ENCODE results near the gene SLC35B2. TPM values are rescaled to one million over a fixed set of nuclear protein-coding genes. Genes with fewer than 3 reads are reported as not detected.
"Not testable (repeated sequence)": the region's sequence is repeated elsewhere in the genome, so short reads cannot be mapped to it uniquely, and the experiment has no call there.

Gene SLC35B2
- polyA plus RNA-seq, 3 donors, result 46.7 to 56.2 (median 48.8) TPM

GRCh38 chr6:44247338-44248302 lies 9.7 kb downstream of the SLC35B2 start:
- DNase-seq (ENCODE audit: extremely low read depth in 1 of 11, low read depth in 9 of 11, low spot score in 4 of 11), result peak in 1 of 11 donors; percentile 47

- peak in 10 of 11 donors; percentile 84 to 96 (median 94) for DNase-seq (ENCODE audit: extremely low read depth in 1 of 11, low read depth in 9 of 11, low spot score in 4 of 11)
Observed at GRCh38 chr6:44246663-44247337, 10.5 kb downstream of the SLC35B2 start, which contains the start of gene HSP90AB1. TSS of gene HSP90AB1 (plus strand) at chr6:44247101. CDS start at chr6:44248630, 1,529 bp downstream.

- DNase-seq (ENCODE audit: extremely low read depth in 1 of 11, low read depth in 9 of 11, low spot score in 4 of 11), result peak in 8 of 11 donors; percentile 78 to 85 (median 83)
Observed at GRCh38 chr6:44245912-44246662, 11.2 kb downstream of the SLC35B2 start.

GRCh38 chr6:44245391-44245911 lies 11.9 kb downstream of the SLC35B2 start:
- DNase-seq (ENCODE audit: extremely low read depth in 1 of 11, low read depth in 9 of 11, low spot score in 4 of 11), result no peak

GRCh38 chr6:44243345-44243744 lies 14.0 kb downstream of the SLC35B2 start:
- DNase-seq (ENCODE audit: extremely low read depth in 1 of 11, low read depth in 9 of 11, low spot score in 4 of 11), result no peak

DNA sequence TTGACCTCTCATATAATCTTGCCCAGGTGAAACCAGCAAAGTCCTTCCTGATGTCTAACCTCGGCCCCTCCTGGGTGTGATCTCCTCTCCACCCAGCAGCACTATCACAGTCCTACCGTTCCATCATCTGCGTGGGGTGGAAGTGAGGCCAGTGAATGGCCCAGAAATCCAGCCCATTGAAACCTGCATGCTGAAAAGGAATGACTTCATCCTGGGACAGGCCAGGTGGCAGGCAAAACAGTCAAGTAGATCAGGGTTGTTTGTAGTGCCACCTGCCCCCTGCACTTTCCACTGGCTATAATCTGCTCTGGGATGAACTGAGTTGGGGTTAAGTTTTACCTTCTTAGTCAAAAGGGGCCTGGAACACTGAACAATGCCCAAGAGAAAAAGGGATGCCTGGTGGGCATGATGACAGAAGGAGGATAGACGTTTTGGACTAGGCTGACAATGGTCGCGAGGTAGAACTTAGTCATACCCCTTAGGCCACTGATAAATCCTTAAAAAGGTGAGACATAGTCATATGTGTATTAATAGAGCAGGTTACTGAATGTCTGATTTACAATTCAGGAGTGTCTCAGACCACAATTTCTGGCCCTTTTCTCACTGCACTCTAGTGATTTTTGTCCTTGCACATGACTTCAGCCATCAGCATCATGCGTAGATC lies 18.5 kb downstream of the SLC35B2 start:
- DNase-seq (ENCODE audit: extremely low read depth in 1 of 11, low read depth in 9 of 11, low spot score in 4 of 11), result no peak

- DNase-seq (ENCODE audit: extremely low read depth in 1 of 11, low read depth in 9 of 11, low spot score in 4 of 11), result peak in 1 of 11 donors; percentile 72
Observed at GRCh38 chr6:44237813-44238433, 19.4 kb downstream of the SLC35B2 start.

GRCh38 chr6:44237021-44237812 lies 20.1 kb downstream of the SLC35B2 start:
- DNase-seq (ENCODE audit: extremely low read depth in 1 of 11, low read depth in 9 of 11, low spot score in 4 of 11), result peak in 2 of 11 donors; percentile 82 to 87

- no peak for DNase-seq (ENCODE audit: extremely low read depth in 1 of 11, low read depth in 9 of 11, low spot score in 4 of 11)
Observed at GRCh38 chr6:44235891-44236516, 21.3 kb downstream of the SLC35B2 start.

DNA sequence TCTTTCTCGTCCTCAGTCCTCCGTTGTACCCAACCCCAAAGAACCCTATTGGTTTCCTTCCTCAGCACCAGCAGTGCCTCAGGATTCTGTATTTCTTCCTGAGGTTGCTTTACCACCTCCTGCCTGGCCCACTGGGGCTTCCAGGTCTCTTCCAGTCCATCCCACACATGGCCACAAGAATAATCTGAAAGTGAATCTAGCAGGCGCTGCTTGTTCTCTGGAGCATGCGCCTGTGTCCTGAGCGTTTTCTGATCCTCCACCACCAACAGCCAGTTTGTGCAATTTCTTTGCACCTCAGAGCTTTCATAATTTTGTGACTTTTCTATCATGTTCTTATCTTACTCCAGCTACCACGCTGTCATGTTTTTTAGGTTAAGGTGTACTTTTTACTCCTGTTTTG lies 22.1 kb downstream of the SLC35B2 start:
- no peak for DNase-seq (ENCODE audit: extremely low read depth in 1 of 11, low read depth in 9 of 11, low spot score in 4 of 11)

GRCh38 chr6:44234101-44235025 lies 23.0 kb downstream of the SLC35B2 start:
- DNase-seq (ENCODE audit: extremely low read depth in 1 of 11, low read depth in 9 of 11, low spot score in 4 of 11), result peak in 1 of 11 donors; percentile 79

- no peak for DNase-seq (ENCODE audit: extremely low read depth in 1 of 11, low read depth in 9 of 11, low spot score in 4 of 11)
Observed at GRCh38 chr6:44233567-44234100, 23.7 kb downstream of the SLC35B2 start.

DNA sequence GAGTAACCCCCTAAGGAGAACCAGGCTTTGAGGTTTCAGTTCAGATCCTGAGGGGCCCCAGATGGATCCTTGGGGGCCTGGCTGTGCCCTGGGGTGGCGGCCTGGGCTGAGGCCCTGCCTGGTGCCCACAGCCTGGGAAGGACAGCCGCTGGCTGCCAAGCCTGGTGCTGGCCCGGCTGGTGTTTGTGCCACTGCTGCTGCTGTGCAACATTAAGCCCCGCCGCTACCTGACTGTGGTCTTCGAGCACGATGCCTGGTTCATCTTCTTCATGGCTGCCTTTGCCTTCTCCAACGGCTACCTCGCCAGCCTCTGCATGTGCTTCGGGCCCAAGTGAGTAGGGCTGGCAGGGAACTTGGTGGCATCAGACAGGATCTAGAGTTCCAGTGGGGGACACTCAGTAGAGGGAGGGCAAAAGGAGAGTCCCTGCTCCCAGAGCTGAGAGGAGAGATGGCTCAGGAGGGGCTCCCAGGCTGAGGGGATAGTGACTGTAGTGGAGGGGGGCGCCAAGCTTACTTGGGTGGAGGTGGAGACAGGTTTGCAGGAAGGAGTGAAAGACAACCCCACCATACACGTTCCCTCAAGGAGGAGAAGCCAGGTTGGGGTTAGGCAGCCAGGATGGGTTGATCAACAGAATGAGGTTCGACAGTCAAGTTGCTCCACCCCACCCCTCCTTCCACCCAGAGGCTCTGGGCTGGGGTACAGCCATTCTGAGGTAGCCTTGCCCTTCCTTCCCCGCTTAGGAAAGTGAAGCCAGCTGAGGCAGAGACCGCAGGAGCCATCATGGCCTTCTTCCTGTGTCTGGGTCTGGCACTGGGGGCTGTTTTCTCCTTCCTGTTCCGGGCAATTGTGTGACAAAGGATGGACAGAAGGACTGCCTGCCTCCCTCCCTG lies 24.4 kb downstream of the SLC35B2 start:
- no peak for DNase-seq (ENCODE audit: extremely low read depth in 1 of 11, low read depth in 9 of 11, low spot score in 4 of 11)

DNA sequence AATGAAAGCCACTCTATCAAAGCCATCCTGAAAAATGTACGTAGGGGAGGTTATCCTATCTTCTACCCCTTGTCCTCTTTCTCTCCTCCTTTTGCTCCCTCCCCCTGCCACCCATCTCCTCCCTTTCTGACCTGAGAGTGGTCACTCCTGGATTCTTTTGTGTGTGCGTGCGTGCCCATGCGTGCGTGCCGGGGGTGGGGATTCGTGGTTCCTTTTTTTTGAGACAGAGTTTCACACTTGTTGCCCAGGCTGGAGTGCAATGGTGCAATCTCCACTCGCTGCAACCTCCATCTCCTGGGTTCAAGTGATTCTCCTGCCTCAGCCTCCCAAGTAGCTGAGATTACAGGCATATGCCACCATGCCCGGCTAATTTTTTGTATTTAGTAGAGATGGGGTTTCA lies 25.9 kb downstream of the SLC35B2 start:
- not testable (repeated sequence) for DNase-seq (ENCODE audit: extremely low read depth in 1 of 11, low read depth in 9 of 11, low spot score in 4 of 11)
